ENCODE results near the gene GMCL1. TPM values are rescaled to one million over a fixed set of nuclear protein-coding genes. Genes with fewer than 3 reads are reported as not detected.
A peak's percentile ranks its signal among the peaks of the same experiment; 100 is the strongest.

The GMCL1 gene
- total and polyA plus RNA-seq, 2 of the 13 experiments (the other 11 are each of a cell fraction or from before 2014, with no cell fraction given) = 18.7 to 24.0 TPM

GRCh38 chr2:69926849-69927515, 97.5 kb downstream of the GMCL1 start (continued):
- no peak for TF ChIP-seq ATF6 (CRISPR knock-in tag; conservative IDR thresholded peaks at IDR 0.05)
- peak; percentile 59; the same call in 1 of the 2 replicates for TF ChIP-seq HDAC2 (CRISPR knock-in tag; IDR thresholded peaks at IDR 0.05)
- no peak for TF ChIP-seq GATA4 (IDR thresholded peaks at IDR 0.05; ENCODE audit: borderline replicate concordance, low read depth)
- no peak for TF ChIP-seq ARHGAP35 (CRISPR knock-in tag; IDR thresholded peaks at IDR 0.05; ENCODE audit: borderline replicate concordance)
- no peak for TF ChIP-seq ZNF782 (CRISPR knock-in tag; IDR thresholded peaks at IDR 0.05; ENCODE audit: borderline replicate concordance)
- no peak for TF ChIP-seq RFX5 (IDR thresholded peaks at IDR 0.05; ENCODE audit: low read depth, low read length)
- TF ChIP-seq KIAA2018 (CRISPR knock-in tag; IDR thresholded peaks at IDR 0.05; ENCODE audit: borderline replicate concordance) = no peak
- TF ChIP-seq ELF3 (CRISPR knock-in tag; IDR thresholded peaks at IDR 0.05) = 0 out of 2 replicates have a peak, but pooled peaks have one; percentile 25
- peak; percentile 90 for TF ChIP-seq ATF3 (CRISPR knock-in tag; IDR thresholded peaks at IDR 0.05)
- TF ChIP-seq TGIF2 (CRISPR knock-in tag; IDR thresholded peaks at IDR 0.05) = 0 out of 2 replicates have a peak, but pooled peaks have one; percentile 26
- TF ChIP-seq IRF1 (CRISPR knock-in tag; IDR thresholded peaks at IDR 0.05; ENCODE audit: low read depth) = no peak
- no peak for TF ChIP-seq ZBTB20 (CRISPR knock-in tag; IDR thresholded peaks at IDR 0.05; ENCODE audit: borderline replicate concordance, low read depth)
- TF ChIP-seq RBFOX2 (IDR thresholded peaks at IDR 0.05; ENCODE audit: low read depth, low read length) = no peak
- 0 out of 2 replicates have a peak, but pooled peaks have one; percentile 61 for TF ChIP-seq HOMEZ (CRISPR knock-in tag; IDR thresholded peaks at IDR 0.05; ENCODE audit: low read depth)
- no peak for TF ChIP-seq ZNF33A (CRISPR knock-in tag; IDR thresholded peaks at IDR 0.05; ENCODE audit: borderline replicate concordance)
